Urinary bladder (tissue), 4 donors: ENCODE measurements around the gene KLHL2. TPM values are rescaled to one million over a fixed set of nuclear protein-coding genes. Genes with fewer than 3 reads are reported as not detected.
"Not testable (repeated sequence)": the region's sequence is repeated elsewhere in the genome, so short reads cannot be mapped to it uniquely, and the experiment has no call there.

Source experiments
- DNase-seq: peaks from one replicate; pipeline ENCODE4 v3.0.0-alpha.2; 2015; ENCODE audit errors: extremely low spot score
- H3K27ac ChIP-seq: one replicate; pipeline ENCODE4 v1.5.1; 2013; ENCODE audit warnings: low read depth, mild to moderate bottlenecking, moderate library complexity
- H3K36me3 ChIP-seq: one replicate; pipeline ENCODE4 v1.6.1; 2013; ENCODE audit warnings: mild to moderate bottlenecking, moderate library complexity; ENCODE audit not compliant: insufficient read depth
- H3K4me1 ChIP-seq: one replicate; pipeline ENCODE4 v1.6.1; 2013; ENCODE audit warnings: mild to moderate bottlenecking, moderate library complexity; ENCODE audit not compliant: insufficient read depth
- H3K4me3 ChIP-seq: one replicate; pipeline ENCODE4 v1.5.1; 2013; ENCODE audit warnings: low read depth, low read length
- WGBS: extraction: QIAGEN DNeasy Blood & Tissue Kit; methylation state at CpG from one replicate; pipeline ENCODE4 v1.1.7; 2013; 5-methylcytosine and 5-hydroxymethylcytosine counted together
- polyA plus RNA-seq: library from polyadenylated mRNA; stranded (reverse); fragments of 200-250 nt; gene quantifications from one replicate; pipeline ENCODE4 v1.2.3, GENCODE V29; 2013
- total RNA-seq: library from RNA; depleted of rRNA; stranded (reverse); fragments of >200 nt; gene quantifications from one replicate; pipeline ENCODE4 v1.2.3, GENCODE V29; 2014
- donor health status: healthy with polysubstance abuse.
- donor health status: healthy.

Gene KLHL2
- total and polyA plus RNA-seq, 2 donors, result 13.7 to 16.6 TPM

- DNase-seq, result peak; percentile 46
- Histone ChIP-seq H3K4me3 (peak overlapping the region; percentile 63), H3K4me1 (peaks cover 3% of the 10 kb centered on the region), H3K36me3 (no peaks in the 10 kb centered on the region), H3K27ac (peak overlapping the region; percentile 69)
- WGBS, result 1% methylated on average over 14 of the region's 14 CpGs
Measured at GRCh38 chr4:165326831-165327210, 119.5 kb downstream of the KLHL2 start.

- peak; percentile 97 for DNase-seq
- Histone ChIP-seq H3K27ac (peak within 1 kb of the TSS; percentile 69), H3K4me3 (peak within 1 kb of the TSS; percentile 80), H3K36me3 (no peaks in the 10 kb centered on the region), H3K4me1 (peaks cover 3% of the 10 kb centered on the region)
- WGBS, result under 1% methylated on average over 76 of the region's 76 CpGs
Measured at GRCh38 chr4:165327211-165328100, 120.1 kb downstream of the KLHL2 start, which contains the start of gene MSMO1. TSS of gene MSMO1 (plus strand) at chr4:165327669. CDS start at chr4:165333371, 5,702 bp downstream.

- peaks cover 3% of the 10 kb centered on the region for H3K4me1 ChIP-seq
- 1% methylated on average over 7 of the region's 7 CpGs for WGBS
- no peaks in the 10 kb centered on the region for H3K36me3 ChIP-seq
- H3K4me3 ChIP-seq, result peak overlapping the region; percentile 80
- no peak for DNase-seq
- H3K27ac ChIP-seq, result no peak overlapping the region
Measured at GRCh38 chr4:165328101-165328425, 120.7 kb downstream of the KLHL2 start.

- no peak for DNase-seq
- no peak overlapping the region for H3K27ac ChIP-seq
- no peaks in the 10 kb centered on the region for H3K36me3 ChIP-seq
- H3K4me1 ChIP-seq, result peaks cover 3% of the 10 kb centered on the region
- H3K4me3 ChIP-seq, result no peak overlapping the region
- 28% methylated on average over 4 of the region's 4 CpGs for WGBS
Measured at GRCh38 chr4:165328708-165329107, 121.3 kb downstream of the KLHL2 start.

- WGBS, result 97% methylated on average over 2 of the region's 2 CpGs
Measured at GRCh38 chr4:165330071-165330470, 122.7 kb downstream of the KLHL2 start.

GRCh38 chr4:165330666-165331065 lies 123.3 kb downstream of the KLHL2 start:
- no peak for DNase-seq
- H3K4me1 ChIP-seq, result peaks cover 3% of the 10 kb centered on the region
- peaks cover 2% of the 10 kb centered on the region for H3K36me3 ChIP-seq
- no peak overlapping the region for H3K4me3 ChIP-seq
- H3K27ac ChIP-seq, result no peak overlapping the region
- WGBS, result 89% methylated on average over 5 of the region's 5 CpGs

More at GRCh38 chr4:165330071-165330470, 122.7 kb downstream of the KLHL2 start:
- Histone ChIP-seq H3K27ac (no peak overlapping the region), H3K4me1 (peaks cover 3% of the 10 kb centered on the region), H3K4me3 (no peak overlapping the region), H3K36me3 (peaks cover 2% of the 10 kb centered on the region)
- DNase-seq, result no peak

- 75% methylated on average over 1 of the region's 1 CpG for WGBS
- Histone ChIP-seq H3K4me1 (peaks cover 2% of the 10 kb centered on the region), H3K36me3 (peaks cover 2% of the 10 kb centered on the region), H3K27ac (no peak overlapping the region), H3K4me3 (no peak overlapping the region)
- no peak for DNase-seq
Measured at GRCh38 chr4:165331359-165331758, 124.0 kb downstream of the KLHL2 start.

- peaks cover 2% of the 10 kb centered on the region for H3K4me1 ChIP-seq
- H3K36me3 ChIP-seq, result peaks cover 2% of the 10 kb centered on the region
- H3K27ac ChIP-seq, result no peak overlapping the region
- H3K4me3 ChIP-seq, result no peak overlapping the region
- WGBS, result 79% methylated on average over 10 of the region's 10 CpGs
- no peak for DNase-seq
Measured at GRCh38 chr4:165331823-165332222, 124.5 kb downstream of the KLHL2 start.

GRCh38 chr4:165332502-165332901 lies 125.1 kb downstream of the KLHL2 start:
- no peak for DNase-seq
- Histone ChIP-seq H3K36me3 (peaks cover 2% of the 10 kb centered on the region), H3K4me1 (peaks cover 2% of the 10 kb centered on the region), H3K4me3 (no peak overlapping the region), H3K27ac (no peak overlapping the region)
- 43% methylated on average over 1 of the region's 1 CpG for WGBS

- Histone ChIP-seq H3K27ac (no peak overlapping the region), H3K4me3 (no peak overlapping the region), H3K36me3 (peaks cover 2% of the 10 kb centered on the region), H3K4me1 (peaks cover 2% of the 10 kb centered on the region)
- 62% methylated on average over 3 of the region's 3 CpGs for WGBS
- DNase-seq, result no peak
Measured at GRCh38 chr4:165335163-165335703, 127.9 kb downstream of the KLHL2 start.

GRCh38 chr4:165336743-165337142 lies 129.4 kb downstream of the KLHL2 start:
- Histone ChIP-seq H3K4me1 (no peaks in the 10 kb centered on the region), H3K4me3 (no peak overlapping the region), H3K36me3 (peaks cover 2% of the 10 kb centered on the region), H3K27ac (no peak overlapping the region)
- 87% methylated on average over 6 of the region's 6 CpGs for WGBS
- no peak for DNase-seq

- WGBS, result 97% methylated on average over 5 of the region's 5 CpGs
Measured at GRCh38 chr4:165342340-165342739, 135.0 kb downstream of the KLHL2 start.

GRCh38 chr4:165343353-165344191 lies 136.2 kb downstream of the KLHL2 start:
- no peak overlapping the region for H3K27ac ChIP-seq
- WGBS, result 65% methylated on average over 13 of the region's 13 CpGs
- no peak overlapping the region for H3K4me3 ChIP-seq
- H3K36me3 ChIP-seq, result no peaks in the 10 kb centered on the region
- DNase-seq, result no peak
- H3K4me1 ChIP-seq, result no peaks in the 10 kb centered on the region

More at GRCh38 chr4:165342340-165342739, 135.0 kb downstream of the KLHL2 start:
- not testable (repeated sequence) for H3K27ac ChIP-seq, H3K4me1 ChIP-seq, H3K36me3 ChIP-seq, DNase-seq, H3K4me3 ChIP-seq
